ENCODE measurements around the gene EPG5.
"Not testable (repeated sequence)": the region's sequence is repeated elsewhere in the genome, so short reads cannot be mapped to it uniquely, and the experiment has no call there.

EPG5 gene

DNA sequence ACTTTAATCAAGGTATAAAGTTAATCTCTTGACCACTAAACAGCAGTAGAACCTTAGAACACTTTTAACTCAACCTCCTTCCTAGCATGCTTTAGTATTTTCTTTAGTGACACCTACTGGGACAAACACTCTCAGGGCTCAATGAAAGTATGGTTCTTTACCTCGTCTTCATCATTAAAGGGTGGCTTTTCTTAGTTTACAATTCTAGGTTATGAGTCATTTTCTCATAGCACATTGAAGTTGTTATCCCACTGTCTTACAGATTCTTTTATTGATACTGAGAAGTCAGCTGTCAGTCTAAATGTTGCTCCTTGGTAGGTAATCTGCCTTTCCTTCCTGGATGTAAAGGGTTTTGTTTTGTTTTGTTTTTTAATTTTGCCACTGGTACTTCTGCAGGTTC lies 103.7 kb downstream of the EPG5 start:
- no peak for DNase-seq (ENCODE audit: low spot score)

DNA sequence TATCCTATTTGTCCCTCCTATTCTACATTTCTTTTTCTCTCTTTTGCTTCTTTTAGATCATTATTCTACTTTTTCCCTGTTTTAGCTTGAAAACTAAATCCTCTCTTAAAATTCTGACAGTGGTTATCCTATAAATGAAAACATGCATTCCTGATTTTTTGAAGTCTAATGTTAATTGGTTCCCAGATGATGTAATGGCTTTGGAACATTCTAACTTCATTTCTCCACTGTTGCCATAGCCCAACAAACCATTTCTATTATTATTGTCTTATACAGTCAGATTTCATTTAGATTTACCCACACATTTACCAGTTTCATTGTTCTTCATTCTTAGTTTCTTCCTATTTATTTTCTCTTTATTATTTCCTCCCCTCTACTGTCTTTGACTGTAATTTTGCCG lies 105.2 kb downstream of the EPG5 start:
- DNase-seq (ENCODE audit: low spot score) = no peak

DNA sequence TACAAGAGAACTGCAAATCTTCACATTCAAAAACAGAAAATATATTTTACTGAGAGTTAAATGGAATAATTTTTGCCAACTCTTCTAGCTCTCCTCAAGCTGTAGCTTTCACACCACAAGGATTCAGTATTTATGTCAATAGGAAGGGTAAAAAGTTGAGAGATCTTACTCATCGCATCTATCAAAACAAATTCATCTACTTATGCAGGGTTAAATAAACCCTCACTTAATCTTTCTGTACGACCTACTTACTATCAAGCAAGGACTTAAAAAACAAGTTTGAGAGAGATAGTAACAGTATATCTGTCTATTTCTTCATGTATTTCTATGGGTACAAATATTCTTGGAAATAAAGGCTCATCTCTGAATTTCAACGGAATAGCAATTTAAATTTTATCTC lies 106.2 kb downstream of the EPG5 start:
- no peak for DNase-seq (ENCODE audit: low spot score)

DNA sequence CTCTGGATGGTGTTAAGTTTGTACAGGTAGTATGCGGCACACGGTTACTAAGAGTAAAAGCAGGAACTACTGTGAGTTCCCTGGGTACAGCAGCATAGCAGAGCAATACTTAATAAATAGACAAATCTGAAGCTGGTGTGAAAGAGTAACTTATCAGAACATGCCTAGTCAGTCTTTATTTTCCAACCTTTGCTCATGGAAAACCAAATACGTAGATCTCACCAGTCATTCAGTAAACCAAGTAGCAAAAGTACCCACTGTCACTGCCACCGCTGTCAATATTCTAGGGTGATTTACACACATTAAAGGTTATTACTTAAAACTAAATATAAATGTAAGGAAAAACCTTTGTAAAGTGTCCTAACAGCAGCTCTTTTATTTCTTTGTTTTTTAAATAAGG lies 106.6 kb downstream of the EPG5 start:
- no peak for DNase-seq (ENCODE audit: low spot score)

DNA sequence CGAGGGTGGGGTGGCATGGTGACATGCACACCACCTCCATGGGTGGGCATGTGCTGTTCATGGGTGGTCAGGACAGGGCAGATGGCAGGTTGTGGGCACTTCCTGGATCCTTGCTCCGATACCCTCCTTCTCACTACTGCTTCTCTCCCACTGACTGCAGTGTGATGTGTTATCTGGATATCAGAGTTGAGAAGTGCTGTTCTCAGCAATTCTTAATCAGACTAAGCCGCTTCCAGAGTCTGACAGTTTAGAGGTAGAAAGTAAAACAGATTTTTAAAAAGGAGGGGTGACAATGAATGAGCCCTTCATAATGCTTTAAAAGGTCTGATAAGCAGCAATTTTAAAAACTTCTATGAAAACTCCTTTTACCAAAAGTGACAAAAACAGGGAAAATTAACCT lies 107.8 kb downstream of the EPG5 start:
- DNase-seq (ENCODE audit: low spot score) = no peak

DNA sequence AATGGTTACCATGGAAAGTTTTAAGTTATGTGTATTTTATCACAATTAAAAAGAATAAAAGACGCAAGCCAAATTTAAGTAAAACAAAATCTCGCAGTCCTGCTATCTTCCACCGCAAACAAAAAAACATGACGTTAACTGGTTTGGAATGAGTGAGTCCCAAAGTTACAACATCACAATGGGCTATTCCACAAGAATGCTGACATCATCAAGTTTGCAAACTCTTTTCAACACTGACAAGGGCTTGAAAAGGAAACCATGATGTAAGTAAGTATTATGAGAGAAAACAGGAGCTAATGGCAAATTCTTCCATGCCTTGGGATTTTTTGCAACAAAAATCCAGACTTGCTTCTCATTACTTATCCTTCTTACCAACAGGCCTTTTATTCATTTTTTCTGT lies 110.6 kb downstream of the EPG5 start:
- no peak for DNase-seq (ENCODE audit: low spot score)

DNA sequence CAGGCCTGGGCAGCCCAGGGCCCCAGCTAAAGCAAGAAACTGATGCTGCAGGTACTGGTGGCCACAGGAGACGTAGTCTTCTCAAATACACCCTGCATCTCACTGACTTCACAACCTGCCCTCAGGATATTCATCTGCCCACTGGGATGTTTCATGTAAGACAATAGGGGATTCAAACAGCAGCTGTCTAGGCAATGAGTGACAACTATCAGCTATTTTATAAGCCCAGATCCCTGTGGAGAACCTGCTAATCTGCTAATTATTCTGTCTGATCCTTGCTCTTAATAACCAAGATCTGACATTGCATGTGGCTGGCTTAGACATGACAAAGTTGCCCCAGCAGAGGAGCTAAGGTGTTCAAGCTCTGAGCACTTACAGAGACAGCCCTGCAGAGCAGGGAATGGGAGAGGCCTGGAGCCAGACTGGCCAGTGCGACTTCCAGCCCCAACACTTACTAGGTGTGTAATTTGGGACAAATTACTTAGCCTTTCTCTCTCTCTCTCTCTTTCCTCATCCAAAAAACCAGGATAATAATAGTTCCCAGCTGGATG lies 113.0 kb downstream of the EPG5 start:
- no peak for DNase-seq (ENCODE audit: low spot score)

DNA sequence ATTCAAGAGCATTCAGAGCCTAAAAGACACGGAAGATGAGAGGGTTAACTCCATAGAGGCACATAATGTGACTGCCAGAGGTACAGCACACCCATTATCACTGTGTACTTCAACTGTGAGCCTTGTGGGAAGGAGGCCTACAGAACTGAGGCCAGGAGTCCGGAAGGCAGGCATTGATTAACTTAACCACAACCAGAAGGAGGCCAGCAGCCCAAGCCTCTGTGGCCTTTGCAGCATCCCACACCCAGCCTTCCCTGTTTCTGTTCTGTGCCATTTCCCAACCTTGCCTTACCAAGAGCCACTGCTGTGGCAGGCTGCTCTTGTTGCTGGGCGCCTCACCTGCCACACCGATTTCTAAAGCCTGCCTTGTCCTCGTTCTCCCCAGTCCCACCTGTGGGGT lies 114.5 kb downstream of the EPG5 start:
- DNase-seq (ENCODE audit: low spot score) = no peak

DNA sequence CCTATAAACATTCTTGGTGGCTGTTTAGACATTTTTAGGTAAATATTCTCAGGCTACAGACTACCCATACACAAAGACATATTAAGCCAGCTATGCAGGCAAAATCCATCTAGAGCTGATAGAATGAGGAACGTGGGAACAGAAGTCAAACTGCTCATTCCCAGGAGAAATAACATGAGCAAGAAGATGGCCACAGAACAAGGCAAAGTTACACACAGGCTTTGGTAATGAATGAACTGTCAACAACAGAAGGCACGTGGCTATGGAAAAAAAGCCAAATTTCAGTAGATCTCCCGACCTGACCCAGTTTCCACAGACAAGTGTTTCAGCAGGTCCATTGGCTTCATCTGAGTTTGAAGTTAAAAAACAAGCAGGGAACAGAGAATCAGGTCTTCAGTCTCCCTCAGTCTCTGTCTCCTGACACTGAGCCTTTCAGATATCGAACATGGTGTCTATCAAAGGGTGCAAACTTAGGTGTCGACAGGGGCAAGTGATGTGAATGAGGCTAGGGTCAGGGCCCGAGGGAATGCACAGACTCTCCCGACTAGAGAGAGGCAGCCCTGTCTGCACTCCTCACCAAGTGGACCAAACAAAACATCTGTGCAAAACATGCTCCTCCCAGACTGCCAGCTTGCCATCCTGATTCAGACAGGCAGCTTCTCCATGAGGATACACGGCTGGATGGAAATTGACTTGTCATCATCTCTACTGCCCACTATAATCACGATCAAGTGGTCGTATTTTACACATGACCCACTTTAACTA lies 115.8 kb downstream of the EPG5 start:
- no peak for DNase-seq (ENCODE audit: low spot score)

DNA sequence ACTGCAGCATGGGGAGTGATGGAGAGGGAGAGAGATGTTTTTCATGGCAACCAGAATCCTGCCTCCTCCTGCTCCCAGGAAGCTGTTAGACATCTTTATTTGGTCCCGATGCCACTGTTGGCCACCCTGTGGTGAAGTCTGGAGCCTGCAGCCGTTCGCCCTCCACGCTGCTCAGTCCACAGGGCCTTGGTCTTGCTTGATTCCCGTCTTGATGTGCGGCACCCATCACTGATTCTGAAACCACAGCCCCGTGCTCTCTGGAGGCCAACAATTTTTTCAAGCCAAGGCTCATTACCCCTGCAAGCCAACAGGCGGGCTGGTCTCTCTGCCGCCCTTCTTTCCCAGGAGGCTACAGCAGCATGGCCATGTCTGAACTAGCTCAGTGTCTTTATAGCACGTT lies 117.1 kb downstream of the EPG5 start:
- peak; percentile 29 for DNase-seq (ENCODE audit: low spot score)

DNA sequence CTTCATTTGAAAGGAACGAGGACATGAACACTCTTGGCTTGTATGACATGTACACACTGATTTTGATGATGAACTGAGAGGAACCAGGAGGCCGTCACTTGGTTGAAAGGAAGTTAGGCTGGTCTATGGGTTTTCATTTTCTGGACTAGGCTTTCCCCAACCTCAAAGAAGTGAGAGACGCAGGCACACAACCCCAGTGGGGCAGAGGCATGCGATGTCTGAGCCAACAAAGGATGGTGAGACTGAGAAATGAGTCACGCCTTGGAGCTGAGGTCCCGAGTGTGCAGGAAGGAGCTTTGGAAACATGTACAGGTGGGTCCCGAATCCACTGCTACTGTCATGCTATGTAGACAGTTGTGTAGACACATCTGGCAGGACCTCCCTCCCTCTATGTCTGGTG lies 117.6 kb downstream of the EPG5 start:
- no peak for DNase-seq (ENCODE audit: low spot score)

DNA sequence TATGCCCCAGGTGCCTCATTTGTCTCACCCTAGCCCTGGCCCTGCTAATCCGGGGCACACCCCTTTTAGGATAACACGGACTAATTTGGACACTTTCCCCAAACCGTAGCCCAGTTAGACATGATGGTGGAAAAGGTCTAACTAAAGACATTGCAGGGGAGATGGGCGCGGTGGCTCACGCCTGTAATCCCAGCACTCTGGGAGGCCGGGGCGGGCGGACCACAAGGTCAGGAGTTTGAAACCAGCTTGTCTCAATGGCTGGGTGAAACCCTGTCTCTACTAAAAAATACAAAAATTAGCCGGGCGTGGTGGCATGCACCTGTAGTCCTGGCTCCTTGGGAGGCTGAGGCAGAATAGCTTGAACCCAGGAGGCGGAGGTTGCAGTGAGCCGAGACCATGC lies 118.5 kb downstream of the EPG5 start:
- not testable (repeated sequence) for DNase-seq (ENCODE audit: low spot score)

DNA sequence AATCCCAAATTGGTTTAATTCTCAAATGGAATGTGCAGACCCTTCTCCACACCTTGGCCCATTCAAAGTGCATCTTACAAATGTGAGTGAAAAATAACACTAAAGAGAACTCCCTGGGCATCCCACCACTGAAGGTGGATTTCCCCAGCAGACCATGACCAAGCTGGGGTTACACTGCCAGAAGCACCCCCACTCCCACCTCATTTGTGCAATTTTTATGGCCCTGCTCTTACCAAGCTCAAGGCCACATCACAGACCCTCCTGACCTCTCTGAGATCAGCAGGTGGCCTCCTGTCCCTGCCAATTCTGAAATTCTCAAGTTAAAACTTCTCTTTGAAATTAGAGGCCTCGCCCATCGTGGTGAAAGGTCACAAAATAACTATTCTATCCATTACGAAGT lies 120.0 kb downstream of the EPG5 start:
- DNase-seq (ENCODE audit: low spot score) = no peak

DNA sequence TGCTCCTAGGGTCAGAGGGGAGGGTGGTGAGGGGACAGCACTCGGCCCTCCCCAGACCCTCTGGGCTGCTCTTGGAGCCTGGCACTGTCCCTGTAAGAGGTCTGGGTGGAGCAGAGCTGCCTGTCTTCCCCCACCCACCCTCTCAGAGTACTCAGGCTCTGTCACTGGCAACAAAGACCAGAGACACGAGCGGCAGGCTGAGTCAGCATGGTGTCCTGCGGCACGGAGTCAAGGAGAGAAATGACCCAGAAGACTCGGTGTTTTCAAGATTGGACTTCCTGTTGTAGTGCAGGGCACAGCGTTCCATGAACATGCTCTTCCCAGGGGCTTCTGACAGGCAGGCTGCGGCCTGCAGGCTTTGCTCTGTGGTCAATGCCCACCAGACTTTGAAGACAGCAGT lies 121.7 kb downstream of the EPG5 start:
- no peak for DNase-seq (ENCODE audit: low spot score)

DNA sequence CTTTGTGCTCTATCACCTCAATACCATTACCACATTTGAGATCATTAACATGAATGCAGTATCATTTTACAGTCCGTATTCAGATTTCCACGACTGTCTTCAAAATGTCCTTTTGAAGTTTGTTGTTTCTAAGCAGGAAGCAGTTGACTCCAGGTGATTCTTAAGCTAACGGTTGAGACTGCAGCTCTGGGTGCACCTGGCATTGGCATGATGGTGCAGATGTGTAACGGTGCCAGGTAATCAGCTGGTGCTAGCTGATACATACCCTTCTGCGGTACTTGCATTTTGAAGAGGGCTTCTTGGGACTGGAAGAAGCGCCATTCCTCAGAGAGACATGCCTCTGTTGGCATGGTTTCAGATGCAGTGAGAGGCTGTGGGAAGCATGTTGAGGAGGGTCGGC lies 122.2 kb downstream of the EPG5 start:
- DNase-seq (ENCODE audit: low spot score) = no peak

DNA sequence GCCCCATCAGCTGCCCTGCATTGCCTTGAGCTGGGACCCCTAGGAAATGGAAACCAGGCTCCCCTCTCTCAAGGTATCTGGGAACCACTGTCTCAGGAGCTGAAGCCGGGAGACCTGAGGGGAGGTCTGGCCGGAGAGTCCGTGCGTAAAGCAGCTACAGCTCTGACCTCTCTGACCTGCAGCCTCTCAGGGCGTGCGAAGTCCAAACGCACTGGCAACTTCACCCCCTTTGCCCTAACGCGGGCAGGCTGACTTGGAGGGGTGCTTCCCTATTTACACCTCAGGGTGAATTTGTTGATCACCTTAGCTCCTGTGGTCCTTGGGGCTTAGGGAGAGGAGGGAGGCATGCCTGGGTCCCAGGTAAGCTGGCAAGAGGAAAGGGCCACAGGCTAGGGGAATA lies 124.1 kb downstream of the EPG5 start:
- no peak for DNase-seq (ENCODE audit: low spot score)

DNA sequence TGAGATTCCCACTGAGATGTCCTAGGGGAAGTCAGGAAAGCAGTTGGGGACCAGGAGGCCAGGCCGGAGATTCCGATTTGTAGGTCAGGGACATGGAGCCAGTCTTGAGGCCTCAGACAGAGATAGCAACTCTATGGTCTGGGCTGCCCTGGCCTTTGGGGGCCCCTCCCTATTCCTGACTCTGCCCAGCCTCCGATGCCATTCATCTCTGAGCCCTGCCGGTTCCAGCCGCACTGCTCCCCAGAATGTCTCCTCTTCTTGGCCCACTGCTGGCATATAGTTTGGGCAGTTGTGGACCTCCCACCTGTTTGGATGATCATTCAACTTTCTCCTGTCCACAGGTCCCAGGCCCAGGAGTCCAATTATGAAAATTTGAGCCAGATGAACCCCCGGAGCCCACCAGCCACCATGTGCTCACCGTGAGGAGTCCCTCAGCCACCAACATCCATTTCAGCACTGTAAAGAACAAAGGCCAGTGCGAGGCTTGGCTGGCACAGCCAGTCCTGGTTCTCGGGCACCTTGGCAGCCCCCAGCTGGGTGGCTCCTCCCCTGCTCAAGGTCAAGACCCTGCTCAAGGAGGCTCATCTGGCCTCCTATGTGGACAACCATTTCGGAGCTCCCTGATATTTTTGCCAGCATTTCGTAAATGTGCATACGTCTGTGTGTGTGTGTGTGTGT lies 125.2 kb downstream of the EPG5 start:
- DNase-seq (ENCODE audit: low spot score) = no peak

DNA sequence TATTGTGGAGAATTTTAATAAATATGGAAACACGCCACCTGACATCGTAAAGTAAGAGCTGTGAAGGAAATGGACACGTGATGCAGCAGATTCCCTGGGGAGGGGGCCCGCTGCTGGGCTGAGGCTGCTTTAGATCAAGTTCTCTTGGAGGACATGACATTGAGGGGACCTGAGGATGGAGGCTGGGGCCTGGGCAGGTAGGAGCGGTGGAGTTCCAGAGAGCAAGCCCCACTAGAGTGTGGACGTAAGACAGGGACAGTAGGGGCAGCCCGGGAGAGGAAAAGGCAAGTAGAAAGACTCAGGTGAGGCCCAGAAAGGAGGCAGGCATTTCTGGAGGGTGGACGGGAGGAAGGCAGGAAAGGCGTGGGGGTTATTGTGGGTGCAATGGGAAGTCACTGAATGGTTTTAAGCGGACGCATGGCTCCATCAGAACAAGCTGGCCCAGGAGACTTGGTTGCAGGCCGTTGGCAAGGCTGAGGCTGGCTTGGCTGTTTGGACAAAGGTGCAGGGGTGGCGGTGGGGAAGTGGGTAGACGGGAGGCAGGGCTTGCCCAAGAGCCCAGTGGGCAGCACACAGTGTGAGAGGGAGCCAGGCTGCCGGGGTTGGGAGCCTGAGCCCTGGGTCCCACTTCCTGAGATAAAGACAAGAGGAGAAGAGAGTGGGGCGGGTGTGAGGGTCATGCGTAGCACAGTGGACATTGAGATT lies 125.9 kb downstream of the EPG5 start:
- no peak for DNase-seq (ENCODE audit: low spot score)

DNA sequence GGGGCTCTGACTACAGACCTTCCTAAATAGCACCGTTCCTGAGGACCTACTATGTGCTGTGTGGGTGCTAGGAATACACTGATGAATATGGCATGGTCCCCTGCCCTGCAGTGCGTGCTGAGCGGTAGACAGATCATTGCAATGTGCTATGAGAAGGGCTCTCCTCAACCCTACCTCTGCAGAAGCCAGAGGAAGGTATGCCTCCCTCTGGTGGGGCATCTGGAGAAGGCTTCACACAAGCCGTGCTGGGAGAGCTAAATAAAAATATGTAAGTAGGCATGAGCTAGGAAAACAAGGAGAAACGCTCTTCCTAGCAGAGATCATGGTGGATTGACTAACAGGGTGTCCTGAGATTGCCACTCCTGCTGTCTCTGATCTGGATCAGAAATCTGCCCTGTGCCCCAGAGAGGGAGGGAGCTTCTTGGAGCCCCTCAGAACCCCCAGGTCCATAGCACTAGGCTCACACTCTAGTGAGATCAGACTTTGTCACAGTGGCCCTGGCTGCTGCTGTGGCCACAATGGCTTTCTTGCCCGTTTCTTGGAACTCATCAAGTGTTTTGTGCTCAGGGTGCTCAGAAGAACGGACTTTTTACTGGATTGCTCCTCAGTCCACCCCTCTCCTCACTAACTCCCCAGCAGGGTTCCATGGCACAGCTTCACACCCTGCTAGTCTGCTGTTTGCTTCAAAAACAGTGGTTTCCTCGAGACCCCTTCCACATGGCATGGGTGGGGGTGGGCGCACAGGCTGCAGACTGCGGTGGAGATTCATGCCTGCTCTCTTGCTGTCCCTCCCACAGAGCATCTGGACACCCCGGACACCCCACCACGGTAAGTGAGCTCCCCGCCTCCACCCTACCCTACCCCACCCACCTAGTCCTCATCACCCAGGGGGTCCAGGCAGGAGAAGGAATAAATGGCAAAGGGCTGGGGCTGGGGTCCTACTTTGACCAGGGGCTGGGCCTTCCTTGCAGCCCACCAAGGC lies 127.4 kb downstream of the EPG5 start:
- peak; percentile 82 for DNase-seq (ENCODE audit: low spot score)

DNA sequence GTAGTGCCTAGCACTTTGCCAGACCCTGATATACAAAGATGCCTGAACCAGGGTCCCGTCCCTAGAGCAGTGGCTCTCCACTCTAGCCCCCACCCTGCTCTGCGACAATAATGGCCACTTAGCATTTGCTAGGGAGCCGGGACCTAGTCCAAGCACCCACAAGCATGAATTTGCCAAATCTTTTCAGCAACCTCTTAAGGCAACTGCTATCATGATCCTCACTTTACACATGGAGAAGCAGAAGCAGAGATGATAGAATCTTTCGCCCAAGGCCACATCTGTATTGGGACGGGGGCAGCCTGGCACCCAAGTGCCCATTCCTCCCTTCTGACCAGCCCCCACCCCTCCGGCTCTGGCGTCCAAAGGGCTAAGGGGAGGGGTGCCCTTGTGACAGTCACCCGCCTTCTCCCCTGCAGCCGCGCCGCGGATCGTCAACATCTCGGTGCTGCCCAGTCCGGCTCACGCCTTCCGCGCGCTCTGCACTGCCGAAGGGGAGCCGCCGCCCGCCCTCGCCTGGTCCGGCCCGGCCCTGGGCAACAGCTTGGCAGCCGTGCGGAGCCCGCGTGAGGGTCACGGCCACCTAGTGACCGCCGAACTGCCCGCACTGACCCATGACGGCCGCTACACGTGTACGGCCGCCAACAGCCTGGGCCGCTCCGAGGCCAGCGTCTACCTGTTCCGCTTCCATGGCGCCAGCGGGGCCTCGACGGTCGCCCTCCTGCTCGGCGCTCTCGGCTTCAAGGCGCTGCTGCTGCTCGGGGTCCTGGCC lies 128.6 kb downstream of the EPG5 start:
- peak; percentile 21 for DNase-seq (ENCODE audit: low spot score)
